ENCODE measurements around the gene GDPD5.

The GDPD5 gene

DNA sequence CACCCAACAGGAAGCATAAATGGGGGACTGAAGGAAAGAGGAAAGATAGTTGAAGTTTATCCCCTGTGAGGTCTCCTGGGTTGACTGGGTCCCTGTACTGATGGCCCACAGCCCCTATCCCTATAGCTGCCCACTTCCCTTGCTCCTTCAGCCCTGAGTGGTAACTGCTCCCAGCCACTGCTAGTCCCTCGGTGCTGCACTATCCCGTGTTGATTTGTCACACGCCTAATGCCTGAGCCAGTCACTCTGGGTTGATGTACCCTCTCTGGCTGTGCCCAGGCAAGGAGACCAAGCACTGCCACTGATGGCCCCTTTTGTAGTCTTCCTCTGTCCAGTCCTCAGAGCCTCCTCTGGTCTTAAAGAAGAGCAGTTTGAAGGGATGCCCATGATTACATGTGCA lies 9.6 kb downstream of the GDPD5 start:
- DNase-seq (ENCODE audit: low read depth in 2 of 2, low spot score in 1 of 2), result no peak

DNA sequence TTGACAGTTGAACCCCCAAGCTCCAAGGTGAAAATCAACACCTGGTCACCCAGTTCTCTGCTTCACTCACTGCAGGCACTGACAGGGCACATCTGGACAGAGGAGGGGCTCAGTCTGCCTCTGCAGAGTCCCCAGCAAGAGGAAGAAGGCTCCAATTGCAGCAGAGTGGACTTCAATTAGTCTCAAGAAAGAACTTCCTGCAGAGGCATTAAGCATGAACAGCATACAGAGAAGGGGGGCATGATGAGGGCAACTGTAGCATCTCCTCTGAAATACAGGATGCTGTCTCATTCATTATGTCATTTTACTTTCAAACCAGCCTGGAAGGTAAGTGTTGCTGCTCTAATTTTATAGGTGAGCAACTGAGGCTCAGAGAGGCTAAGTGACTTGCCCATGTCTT lies 11.1 kb downstream of the GDPD5 start:
- DNase-seq (ENCODE audit: low read depth in 2 of 2, low spot score in 1 of 2), result no peak

DNA sequence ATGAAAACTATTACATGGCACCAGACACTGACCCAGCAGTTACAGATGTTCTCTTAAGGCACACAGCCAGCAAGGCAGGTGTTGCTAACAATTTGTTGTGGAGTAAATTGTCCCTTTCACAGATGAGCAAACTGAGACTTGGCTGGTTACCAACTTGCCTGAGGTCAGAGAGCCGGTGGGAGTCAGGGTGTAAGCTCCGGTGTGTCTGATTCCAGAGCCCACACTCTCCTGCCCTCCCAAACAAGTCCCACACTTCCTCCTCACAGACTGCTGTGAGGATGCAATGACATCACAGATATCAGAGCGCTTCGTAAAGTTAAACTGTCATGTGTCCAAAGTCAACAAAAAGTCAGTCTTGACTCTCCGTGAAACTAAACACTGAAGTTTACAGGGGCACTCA lies 12.5 kb downstream of the GDPD5 start:
- DNase-seq (ENCODE audit: low read depth in 2 of 2, low spot score in 1 of 2), result no peak

DNA sequence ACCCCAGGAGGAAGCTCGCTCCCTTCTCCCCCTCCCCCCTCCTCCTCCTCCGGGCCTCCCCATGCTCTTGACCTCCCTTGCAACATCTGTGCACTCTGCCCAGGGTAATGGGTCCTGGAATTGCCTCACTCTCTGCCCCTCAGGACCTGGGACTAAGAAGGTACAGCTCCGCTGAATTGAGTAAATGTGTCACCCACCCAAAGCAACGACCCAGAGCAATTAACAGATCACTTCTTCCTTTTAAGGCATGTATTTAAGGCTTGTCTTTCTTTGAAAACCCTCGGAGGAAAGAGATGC lies 15.1 kb downstream of the GDPD5 start:
- no peak for DNase-seq (ENCODE audit: low read depth in 2 of 2, low spot score in 1 of 2)

DNA sequence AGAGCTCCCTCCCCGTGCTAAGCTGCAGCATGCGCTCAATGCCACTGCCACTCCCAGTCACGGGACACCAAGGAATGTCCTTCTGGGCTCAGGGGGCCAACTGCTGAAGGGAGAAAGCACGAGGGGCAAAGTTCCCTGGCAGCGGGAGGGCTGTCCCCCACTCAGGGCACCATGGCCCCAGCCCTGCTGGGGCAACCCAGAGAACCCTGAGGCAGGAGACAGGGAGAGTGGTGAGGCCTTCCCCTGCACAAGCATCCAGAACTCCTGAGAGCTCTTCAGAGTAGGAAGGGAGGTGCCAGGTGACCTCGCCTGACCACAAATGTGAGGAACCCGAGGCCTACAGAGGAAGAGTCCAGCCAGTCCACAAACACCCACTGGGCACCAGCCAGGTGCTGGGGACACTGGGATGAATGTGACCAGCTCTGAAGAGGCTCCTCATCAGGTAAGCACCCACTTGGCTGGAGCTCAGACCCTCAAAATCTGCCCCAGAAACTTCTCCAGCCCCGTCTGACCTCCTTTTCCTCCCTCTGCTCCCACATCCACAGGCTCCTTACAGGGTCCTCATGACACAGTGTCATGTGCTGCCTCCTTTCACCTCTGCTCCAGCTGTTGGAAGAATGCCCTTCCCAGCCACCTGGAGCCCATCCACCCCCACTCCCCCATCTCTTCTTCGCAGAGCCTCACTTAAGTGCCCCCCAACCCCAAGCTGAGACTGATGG lies 15.6 kb downstream of the GDPD5 start:
- no peak for DNase-seq (ENCODE audit: low read depth in 2 of 2, low spot score in 1 of 2)

DNA sequence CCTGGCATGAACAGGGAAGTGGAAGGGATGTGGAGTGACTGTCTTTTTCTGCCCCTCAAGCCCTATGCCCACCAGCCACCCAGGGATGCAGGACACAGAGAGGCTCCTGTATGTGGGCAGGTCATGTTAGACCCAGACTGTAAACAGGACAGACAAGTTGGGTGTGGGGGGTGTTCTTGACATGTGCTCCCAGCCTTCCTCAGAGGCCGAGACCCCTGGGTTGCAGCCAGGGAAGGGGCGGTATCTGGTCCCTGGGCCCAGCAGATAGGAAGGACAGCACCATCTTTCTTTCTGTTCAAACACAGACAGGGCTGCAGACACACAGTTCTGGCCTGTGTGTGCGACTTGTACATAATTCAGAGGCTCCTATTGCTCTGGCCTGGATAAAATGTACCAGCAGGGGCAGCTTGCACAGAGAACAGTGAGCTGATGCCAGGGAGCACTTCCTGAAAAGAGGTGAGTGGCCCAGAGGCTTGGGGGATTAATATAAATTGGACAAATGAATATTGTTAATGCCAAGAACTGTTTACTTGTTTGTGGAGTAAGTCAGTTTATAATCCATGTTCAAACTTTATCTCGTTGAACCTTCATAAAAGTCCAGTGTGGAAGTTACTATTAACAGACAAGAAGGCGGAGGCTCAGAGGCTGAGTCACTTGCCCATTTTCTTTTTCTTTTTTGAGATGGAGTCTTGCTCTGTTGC lies 16.6 kb downstream of the GDPD5 start:
- DNase-seq (ENCODE audit: low read depth in 2 of 2, low spot score in 1 of 2), result no peak

DNA sequence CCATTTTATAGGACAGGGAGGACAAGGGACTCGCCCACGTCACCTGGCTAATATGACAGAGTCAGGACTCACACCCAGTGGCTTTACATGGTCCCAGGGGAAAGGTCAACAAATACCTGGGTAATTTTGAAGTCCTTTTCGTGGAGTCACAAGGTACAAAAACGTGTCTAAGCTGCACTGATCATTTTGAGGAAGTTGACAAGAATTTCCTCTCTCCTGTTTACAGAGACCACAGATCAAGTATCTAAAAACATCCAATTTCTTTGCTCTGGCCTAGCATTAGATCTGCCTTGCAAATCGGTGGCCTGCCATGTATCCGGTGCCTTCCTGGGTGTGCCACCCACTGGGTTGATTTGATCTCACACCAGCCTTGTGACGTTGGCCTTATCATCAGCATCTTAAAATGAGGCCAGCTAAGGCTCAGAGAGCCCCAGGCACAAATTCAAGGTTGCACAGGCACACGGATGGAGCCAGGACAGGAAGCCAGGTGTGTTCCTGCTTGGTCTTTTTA lies 17.6 kb downstream of the GDPD5 start:
- DNase-seq (ENCODE audit: low read depth in 2 of 2, low spot score in 1 of 2), result no peak

DNA sequence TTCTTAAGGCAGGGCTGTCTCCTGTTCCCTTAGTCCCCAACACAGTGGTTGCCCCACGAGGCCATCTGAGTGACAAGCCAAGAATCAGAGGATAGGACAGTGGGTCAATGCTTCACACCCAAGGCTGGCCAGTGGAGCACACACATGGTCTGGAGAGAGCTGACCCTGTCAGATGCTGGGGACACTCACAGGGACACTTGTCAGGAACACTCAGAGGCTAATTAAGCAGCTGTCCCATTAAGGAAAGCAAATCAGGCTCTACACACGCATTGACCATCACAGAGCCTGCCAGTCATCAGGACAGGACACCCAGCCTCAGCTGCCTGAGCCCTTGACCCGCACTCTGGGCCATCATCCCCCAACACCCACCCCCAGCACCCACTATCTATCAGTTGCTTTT lies 18.2 kb downstream of the GDPD5 start:
- DNase-seq (ENCODE audit: low read depth in 2 of 2, low spot score in 1 of 2), result no peak

DNA sequence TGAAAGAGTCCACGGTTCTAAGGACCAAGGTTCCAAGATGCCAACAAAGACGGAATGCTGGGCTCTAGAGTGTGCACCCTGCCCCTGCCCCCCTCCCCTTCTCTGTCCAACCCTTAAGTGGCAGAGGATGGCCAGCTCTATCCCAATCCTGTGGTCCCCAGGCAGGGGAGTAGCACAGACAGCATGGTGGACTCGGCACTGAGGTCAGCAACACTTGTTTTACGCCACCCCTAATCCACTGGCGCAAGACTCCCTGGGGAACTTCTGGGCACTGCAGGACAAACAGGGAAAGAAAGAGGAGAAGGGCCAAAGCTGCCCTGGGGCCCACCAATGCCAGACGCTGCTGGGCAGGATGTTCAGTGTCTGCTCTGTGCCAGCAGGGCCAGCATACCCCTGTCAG lies 18.9 kb downstream of the GDPD5 start:
- no peak for DNase-seq (ENCODE audit: low read depth in 2 of 2, low spot score in 1 of 2)

DNA sequence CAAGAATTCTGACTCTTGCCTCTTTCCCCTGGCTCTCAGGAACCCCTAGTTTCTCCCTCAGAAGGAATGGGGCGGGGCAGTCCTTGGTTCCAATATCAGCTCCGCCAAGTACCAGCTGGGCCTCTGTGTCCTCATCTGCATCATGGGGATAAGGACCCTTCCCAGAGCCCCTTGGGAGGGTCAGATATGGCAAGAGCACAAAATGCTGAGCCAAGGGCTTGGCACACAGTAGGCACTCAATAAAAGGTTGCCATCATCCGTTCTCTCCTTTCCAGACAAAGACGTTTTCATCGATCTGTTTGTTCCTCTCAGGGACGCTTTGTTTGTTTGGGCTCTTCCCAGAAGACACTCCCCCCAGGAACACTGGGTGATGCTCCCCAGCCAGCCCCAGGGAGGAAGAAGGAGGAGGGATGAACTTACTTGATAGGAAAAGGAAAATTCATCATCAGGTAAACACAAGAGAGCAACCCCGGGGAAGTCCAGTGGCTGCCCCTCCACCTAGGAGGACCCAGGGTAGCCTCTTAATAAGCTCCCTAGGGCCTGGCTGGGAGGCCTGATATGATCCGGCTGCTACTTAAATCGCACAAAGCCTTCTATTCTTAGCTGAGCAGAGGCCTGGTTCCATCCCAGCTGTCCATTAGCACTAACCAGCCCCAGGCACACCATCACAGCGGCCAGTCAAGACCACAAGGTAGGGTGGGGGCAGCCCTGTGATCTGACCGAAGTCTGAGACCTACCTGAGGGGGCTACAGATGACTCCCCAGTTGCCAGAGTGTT lies 19.6 kb downstream of the GDPD5 start:
- no peak for DNase-seq (ENCODE audit: low read depth in 2 of 2, low spot score in 1 of 2)

DNA sequence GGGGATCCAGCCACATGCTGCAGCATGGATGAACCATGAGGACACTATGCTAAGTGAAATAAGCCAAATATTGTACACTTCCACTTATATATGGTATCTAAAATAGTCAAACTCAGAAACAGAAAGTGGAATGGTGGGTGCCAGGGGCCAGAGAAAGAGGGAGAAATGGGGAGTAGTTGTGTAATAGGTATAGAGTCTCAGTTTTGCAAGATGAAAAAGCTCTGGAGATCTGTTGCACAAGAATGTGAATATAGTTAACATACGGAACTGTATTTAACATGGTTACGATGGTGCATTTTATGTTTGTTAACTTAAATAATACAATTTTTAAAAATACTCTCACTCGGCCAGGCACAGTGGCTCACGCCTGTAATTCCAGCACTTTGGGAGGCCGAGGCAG lies 21.2 kb downstream of the GDPD5 start:
- DNase-seq (ENCODE audit: low read depth in 2 of 2, low spot score in 1 of 2), result no peak

DNA sequence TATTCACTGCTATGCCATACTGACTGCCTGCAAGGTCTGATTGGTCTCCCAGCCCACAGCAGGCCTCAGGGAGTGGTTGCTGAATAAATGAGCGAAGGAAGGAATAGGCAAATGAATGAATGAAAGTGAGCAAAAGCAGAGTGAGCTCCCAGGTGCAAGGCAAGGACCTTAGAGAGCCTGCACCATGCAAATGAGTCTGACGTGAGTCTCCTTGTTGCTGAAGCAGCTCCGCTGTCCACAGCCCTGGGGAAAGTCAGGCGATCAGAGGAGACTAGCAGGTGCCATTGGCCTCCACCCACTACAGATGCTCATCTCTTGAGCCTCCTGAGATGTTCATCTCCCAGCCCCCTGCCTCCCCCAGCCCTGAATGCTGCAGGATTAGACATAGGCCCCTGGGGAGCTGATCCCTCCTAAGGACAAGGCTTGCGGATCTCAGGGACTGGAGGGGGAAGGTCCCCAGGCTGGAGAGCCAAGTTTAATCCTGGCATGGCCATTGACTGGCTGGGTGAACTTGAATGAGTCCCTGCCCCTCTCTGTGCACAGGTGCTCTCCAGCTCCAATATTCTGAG lies 22.1 kb downstream of the GDPD5 start:
- no peak for DNase-seq (ENCODE audit: low read depth in 2 of 2, low spot score in 1 of 2)

DNA sequence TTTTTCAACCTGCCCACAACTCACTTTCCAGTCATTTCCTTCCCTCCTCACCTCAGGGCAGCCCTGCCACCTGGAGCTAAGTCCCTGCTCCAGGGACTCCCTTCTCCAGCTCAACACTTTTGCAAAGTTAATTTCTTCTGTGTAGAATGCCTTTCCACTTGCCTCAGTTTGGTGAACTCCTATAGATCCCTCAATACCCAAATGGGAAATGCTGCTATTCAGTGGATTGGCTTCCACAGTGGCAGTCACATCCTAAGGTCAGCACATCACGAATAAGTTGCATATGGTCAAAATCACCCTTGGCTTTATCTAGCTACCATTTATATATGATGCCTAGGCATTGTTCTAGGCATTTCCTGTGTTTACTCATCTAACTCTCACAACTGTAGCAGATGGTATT lies 23.6 kb downstream of the GDPD5 start:
- no peak for DNase-seq (ENCODE audit: low read depth in 2 of 2, low spot score in 1 of 2)

DNA sequence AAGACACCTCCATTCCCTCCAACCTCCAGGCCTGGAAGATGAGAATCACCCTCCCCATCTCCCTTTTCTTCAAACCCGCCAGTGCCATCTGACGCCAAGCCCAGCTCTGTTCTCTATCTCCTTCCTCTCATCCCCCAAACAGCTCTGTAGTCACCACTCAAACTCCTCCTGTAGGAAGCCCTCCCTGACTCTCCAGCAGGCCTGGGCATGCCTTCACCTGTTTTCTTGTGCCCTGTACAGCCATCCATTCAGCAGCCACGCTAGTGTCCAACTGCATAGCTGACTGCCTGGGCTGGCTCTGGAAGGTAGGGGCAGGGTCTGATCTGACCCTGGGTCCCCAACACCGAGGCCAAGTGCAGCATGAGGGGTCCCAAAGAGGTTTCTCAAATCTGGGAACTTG lies 25.0 kb downstream of the GDPD5 start:
- no peak for DNase-seq (ENCODE audit: low read depth in 2 of 2, low spot score in 1 of 2)

DNA sequence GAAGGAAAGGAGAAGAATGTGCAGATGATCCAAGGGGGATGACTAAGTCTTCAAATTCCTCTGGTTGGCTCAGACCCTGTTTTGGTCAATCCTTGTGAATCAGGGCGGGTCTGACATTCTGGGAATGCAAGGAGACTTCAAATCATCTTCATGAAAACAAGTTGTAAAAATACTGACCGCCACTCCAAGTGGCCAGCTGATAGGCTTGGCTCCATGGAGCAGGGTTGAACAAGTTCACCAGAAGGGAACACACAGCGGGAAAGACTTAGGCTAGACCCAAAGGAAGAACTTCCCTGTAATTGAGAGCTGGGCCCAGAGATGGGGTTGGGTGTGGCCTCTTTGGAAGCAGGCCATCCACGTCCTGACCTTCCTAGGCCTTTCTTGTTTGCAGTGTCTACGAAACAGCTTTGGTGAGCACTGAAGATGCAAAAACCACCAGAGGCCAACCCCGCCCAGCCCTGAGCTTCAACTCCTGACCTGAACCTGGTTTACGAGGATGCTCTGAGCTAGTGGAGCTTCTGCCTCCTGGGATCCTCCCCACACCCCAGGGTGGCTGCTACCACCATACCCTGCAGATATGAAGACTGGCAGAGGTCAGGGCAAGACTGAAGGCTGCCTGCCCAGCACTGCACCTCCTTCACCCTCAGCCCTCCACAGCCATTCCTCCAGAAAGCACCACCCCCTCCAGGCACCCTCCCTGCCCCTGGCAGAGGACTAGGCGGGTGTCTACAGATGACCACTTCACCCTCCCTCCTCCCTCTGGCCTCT lies 26.1 kb downstream of the GDPD5 start:
- DNase-seq (ENCODE audit: low read depth in 2 of 2, low spot score in 1 of 2), result no peak

DNA sequence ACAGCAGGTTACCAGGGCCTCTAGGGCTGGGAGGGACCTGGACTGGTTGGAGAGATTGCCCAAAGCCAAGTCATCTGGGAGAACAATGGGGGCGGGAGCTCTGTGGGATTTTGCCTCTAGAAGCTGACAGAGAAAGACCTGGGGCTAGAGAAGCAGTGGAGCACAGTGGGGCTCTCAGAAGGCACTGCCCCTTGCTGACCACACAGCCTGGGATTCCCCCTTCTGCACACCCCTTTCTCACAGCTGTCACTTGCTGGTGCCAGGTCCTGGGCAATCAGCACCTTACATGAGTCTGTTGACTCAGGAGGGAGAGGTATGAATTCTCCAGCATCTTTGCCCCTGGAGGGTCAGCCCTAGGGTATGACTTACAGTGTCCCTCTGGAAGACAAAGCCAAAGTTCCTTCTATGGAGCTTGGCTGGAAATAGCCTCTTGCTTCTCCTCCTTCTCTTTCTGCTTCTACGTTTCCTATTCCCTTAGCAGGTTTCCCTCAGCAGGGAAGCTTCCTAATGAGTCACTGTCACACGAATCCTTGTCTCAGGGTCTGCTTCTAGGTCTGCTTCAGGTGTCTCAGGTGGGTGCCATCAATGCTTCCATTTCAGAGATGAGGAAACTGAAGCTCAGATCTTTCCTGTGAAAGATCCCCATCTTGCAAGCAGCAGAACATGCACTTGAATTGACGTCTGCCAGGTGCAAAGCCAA lies 27.0 kb downstream of the GDPD5 start:
- DNase-seq (ENCODE audit: low read depth in 2 of 2, low spot score in 1 of 2), result no peak

DNA sequence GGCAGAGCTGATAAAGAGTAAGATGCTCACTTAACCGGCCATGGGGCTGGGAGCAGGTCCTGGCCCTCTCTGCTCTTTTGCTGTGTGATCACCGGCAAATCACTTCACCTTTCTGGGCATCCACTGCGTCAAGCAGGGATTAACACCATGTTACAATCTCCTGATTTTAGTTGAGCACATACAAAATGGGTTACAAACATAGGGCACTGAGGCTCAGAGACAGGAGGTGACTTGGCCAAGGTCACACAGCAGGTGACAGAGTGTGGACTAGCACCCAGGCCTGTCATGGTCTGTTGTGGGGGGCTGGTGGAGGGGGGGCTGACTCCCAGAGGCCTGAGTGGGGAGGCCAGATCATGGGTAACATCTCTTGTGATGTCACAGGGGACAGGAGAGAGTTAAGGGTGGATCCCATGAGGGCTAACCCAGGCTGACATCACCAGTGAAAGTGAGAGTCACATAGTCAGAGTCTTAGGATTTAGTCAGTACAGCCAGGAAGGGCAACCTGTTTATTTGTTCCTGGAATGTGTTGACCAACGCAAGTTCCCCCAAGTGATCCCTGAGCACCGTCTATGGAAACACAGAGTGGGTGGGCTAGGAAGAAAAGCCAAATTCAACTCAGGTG lies 27.8 kb downstream of the GDPD5 start:
- DNase-seq (ENCODE audit: low read depth in 2 of 2, low spot score in 1 of 2), result no peak

DNA sequence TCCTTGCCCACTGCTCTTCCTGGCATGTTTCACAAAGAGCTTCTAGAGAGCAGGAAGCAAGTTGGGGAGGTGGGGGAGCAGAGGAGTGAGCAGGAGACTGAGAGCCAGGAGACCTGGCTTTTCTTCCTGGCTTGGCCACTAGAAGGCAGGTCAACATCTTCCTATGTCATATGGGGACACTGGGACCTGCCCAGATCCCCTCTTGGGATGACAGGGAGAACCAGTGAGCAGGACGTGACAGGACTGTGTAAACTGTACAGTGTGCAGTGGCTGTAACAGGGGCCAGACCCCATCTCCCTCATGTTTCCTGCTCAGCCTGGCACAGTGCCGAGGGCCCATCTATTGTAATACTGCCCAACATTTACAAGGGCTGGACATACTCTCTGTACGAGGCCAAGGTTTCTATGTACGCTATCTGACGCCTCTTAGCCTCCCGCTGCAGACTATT lies 29.4 kb downstream of the GDPD5 start:
- no peak for DNase-seq (ENCODE audit: low read depth in 2 of 2, low spot score in 1 of 2)

DNA sequence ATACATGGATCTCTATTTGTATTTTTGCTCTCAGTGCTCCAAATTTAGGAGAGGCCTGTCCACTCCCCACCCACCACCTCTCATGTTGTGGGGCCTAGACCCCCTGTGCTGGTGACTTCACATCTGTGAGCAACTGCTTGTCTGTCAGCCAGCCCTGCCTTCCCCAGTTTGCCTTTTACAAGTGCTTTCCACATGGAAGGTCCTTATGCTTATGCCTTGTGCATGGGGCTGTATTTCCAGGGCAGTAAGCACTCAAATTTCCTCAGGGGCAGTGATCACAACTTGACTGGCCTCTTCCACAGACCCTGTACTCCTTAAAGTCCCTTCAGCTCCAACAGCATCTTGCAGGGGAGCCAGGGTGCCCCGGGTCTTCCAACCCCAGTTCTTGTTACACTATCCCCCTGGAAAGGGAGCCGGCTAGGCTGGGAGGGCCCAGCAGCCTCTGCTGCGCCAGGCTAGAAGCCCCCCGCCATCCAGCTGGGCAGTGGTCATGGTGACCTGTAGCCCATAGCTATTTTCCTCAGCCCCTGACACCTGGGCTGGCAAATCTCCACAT lies 29.9 kb downstream of the GDPD5 start:
- no peak for DNase-seq (ENCODE audit: low read depth in 2 of 2, low spot score in 1 of 2)

DNA sequence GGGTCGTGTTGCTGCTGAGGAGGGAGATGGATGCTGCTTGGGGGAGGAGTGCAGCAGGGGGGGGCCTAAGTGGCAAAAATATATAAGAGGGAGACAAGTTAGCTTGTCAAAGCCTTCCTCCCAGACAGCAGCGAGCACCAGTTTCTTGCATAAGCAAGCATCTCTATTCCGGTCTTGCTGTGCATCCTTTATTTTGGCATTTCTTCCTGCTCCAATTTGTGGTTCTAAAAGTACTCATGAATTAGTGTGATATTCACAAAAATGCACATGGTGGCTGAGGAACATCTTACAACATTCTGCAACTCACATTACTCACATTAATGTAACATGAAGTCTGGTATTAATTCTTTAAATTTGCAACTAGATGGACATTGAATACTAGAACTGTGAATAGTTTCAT lies 32.1 kb downstream of the GDPD5 start:
- no peak for DNase-seq (ENCODE audit: low read depth in 2 of 2, low spot score in 1 of 2)

Measured in stimulated activated CD8-positive, alpha-beta memory T cell treated with anti-CD3 and anti-CD28 coated beads, Interleukin-4, amount 100 ng/mL, for 4 hours (primary cell).